OCI-LY7 (cell line): ENCODE measurements around the gene RBM17. TPM values are rescaled to one million over a fixed set of nuclear protein-coding genes. Genes with fewer than 3 reads are reported as not detected.
"Not testable (repeated sequence)": the region's sequence is repeated elsewhere in the genome, so short reads cannot be mapped to it uniquely, and the experiment has no call there.

ENCODE experiments used
- BruUV-seq: library from RNA; stranded (reverse); fragments of 400-500 nt; replicated peaks from 2 replicates; lab custom pipeline; 2021; lab: Mats Ljungman, UMichigan
- CTCF ChIA-PET: fragments of 300-600 bp; sonication (Branson Sonifier 250); formaldehyde crosslinking; loops from one replicate; lab custom pipeline; 2022; ENCODE audit warnings: antibody characterized with exemption; ENCODE audit not compliant: unreplicated experiment; lab: Charles Lee
- POLR2A ChIA-PET: fragments of 300-600 bp; sonication (Branson Sonifier 250); formaldehyde crosslinking; loops from one replicate; lab custom pipeline; 2022; ENCODE audit warnings: antibody characterized with exemption; lab: Charles Lee
- DNase-seq: peaks from one replicate; pipeline ENCODE4 v3.0.0-alpha.2; 2015; ENCODE audit warnings: low spot score
- H2AFZ ChIP-seq: fragments of 200-600 bp; sonication (generic), shearing (Covaris generic); 2 replicates; pipeline ENCODE4 v1.6.1; 2014; ENCODE audit warnings: mild to moderate bottlenecking, antibody characterized with exemption, low read length, moderate library complexity
- H3K27ac ChIP-seq: fragments of 200-600 bp; sonication (generic); 2 replicates; pipeline ENCODE4 v1.5.1; 2014; ENCODE audit warnings: mixed run types, low read depth, mild to moderate bottlenecking, moderate library complexity, low read length, inconsistent platforms; ENCODE audit not compliant: poor library complexity, severe bottlenecking
- H3K36me3 ChIP-seq: fragments of 200-600 bp; sonication (generic); 2 replicates; pipeline ENCODE4 v1.6.1; 2014; ENCODE audit warnings: mild to moderate bottlenecking, antibody characterized with exemption, low read length, moderate library complexity, mixed read lengths; ENCODE audit not compliant: insufficient read depth
- H3K4me1 ChIP-seq: fragments of 200-600 bp; sonication (generic); 2 replicates; pipeline ENCODE4 v1.5.1; 2014; ENCODE audit warnings: mild to moderate bottlenecking, low read length; ENCODE audit not compliant: insufficient read depth, poor library complexity, severe bottlenecking
- H3K4me2 ChIP-seq: fragments of 200-600 bp; sonication (generic); 2 replicates; pipeline ENCODE4 v1.6.1; 2014; ENCODE audit warnings: mild to moderate bottlenecking, low read length
- H3K4me3 ChIP-seq: fragments of 200-600 bp; sonication (generic); 2 replicates; pipeline ENCODE4 v1.5.1; 2014; ENCODE audit warnings: mild to moderate bottlenecking, low read depth, low read length; ENCODE audit not compliant: poor library complexity, severe bottlenecking
- H3K79me2 ChIP-seq: fragments of 200-600 bp; sonication (generic); 2 replicates; pipeline ENCODE4 v1.6.1; 2016; ENCODE audit warnings: low read depth, mild to moderate bottlenecking, low read length, moderate library complexity, mixed read lengths; ENCODE audit not compliant: insufficient read depth
- H3K9me2 ChIP-seq: fragments of 200-600 bp; sonication (generic); 2 replicates; pipeline ENCODE4 v1.6.1; 2016; ENCODE audit warnings: mild to moderate bottlenecking, low read length, mixed read lengths; ENCODE audit not compliant: insufficient read depth
- H3K9me3 ChIP-seq: fragments of 200-600 bp; sonication (generic); 2 replicates; pipeline ENCODE4 v1.6.1; 2014; ENCODE audit warnings: mild to moderate bottlenecking, mixed run types, low read length, mixed read lengths
- H4K20me1 ChIP-seq: fragments of 200-600 bp; sonication (generic); 2 replicates; pipeline ENCODE4 v1.6.1; 2014; ENCODE audit warnings: mild to moderate bottlenecking, antibody characterized with exemption, low read length, moderate library complexity, mixed read lengths; ENCODE audit not compliant: insufficient read depth
- EZH2phosphoT487 ChIP-seq: fragments of 200-600 bp; sonication (generic); IDR thresholded peaks from 2 replicates; pipeline ENCODE4 v1.6.1; 2018; ENCODE audit warnings: low read depth, borderline replicate concordance, mild to moderate bottlenecking, mixed run types, antibody characterized with exemption, low read length, moderate library complexity, mixed read lengths
- intact Hi-C: fragments of 100-400 bp; cut with micrococcal nuclease; formaldehyde crosslinking; loops from one replicate; pipeline ENCODE4 v1.10.0; 2022; ENCODE audit not compliant: unreplicated experiment
- total RNA-seq, 2 experiments: library from RNA; depleted of rRNA in 1 of 2; stranded (reverse); fragments of >200 nt in 1 of 2; shearing (Covaris generic) in 1 of 2; gene quantifications; 2 replicates each; pipeline ENCODE4 v1.2.3, GENCODE V29; 2014 to 2022
- TF ChIP-seq, protein P1 (sequence below): fragments of 200-600 bp; sonication (generic); conservative IDR thresholded peaks from 2 replicates; pipeline ENCODE4 v1.5.1; 2014; ENCODE audit warnings: mild to moderate bottlenecking, antibody characterized with exemption, low read length, moderate library complexity, mixed read lengths

The RBM17 gene
- total RNA-seq, 2 experiments from 2014 or later: 103 to 248 TPM

DNA sequence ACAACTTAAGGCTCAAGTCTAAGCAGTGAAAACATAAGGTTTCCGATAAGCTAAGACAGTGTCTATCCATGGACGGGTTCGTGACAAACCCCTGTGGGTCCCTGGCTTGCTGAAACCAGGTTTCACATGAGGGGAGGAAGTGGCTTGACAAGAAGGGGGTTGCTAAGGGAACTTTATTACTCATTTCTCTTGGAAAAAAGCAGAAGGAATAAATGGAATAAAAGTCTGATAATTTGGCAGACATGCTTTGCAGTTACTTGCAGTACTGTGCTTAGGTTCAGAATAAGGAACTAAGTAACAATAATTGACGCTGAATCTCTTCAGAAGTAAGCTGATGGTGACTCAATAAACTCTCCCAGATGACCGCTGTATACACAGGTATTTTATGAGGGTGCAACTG, 34.7 kb downstream of the RBM17 start:
- no peak for DNase-seq
- H3K9me3 ChIP-seq: no peaks in the 10 kb centered on the region
- no peak for TF ChIP-seq EZH2phosphoT487
- TF ChIP-seq, protein P1, sequence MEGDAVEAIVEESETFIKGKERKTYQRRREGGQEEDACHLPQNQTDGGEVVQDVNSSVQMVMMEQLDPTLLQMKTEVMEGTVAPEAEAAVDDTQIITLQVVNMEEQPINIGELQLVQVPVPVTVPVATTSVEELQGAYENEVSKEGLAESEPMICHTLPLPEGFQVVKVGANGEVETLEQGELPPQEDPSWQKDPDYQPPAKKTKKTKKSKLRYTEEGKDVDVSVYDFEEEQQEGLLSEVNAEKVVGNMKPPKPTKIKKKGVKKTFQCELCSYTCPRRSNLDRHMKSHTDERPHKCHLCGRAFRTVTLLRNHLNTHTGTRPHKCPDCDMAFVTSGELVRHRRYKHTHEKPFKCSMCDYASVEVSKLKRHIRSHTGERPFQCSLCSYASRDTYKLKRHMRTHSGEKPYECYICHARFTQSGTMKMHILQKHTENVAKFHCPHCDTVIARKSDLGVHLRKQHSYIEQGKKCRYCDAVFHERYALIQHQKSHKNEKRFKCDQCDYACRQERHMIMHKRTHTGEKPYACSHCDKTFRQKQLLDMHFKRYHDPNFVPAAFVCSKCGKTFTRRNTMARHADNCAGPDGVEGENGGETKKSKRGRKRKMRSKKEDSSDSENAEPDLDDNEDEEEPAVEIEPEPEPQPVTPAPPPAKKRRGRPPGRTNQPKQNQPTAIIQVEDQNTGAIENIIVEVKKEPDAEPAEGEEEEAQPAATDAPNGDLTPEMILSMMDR: no peak
- H3K36me3 ChIP-seq: no peaks in the 10 kb centered on the region; the same call in 1 of the 2 replicates
- no TSS peak for BruUV-seq
- ChIA-PET POLR2A (no interaction called here), CTCF (no interaction called here)
- intact Hi-C loops: no loop called here
- H3K4me1 ChIP-seq: no peaks in the 10 kb centered on the region
- H4K20me1 ChIP-seq: no peaks in the 10 kb centered on the region
- H3K9me2 ChIP-seq: no peaks in the 10 kb centered on the region
- no peak overlapping the region for H3K4me3 ChIP-seq
- H3K4me2 ChIP-seq: no peak overlapping the region
- no peak overlapping the region for H2AFZ ChIP-seq
- no peak overlapping the region for H3K27ac ChIP-seq
- H3K79me2 ChIP-seq: no peaks in the 10 kb centered on the region

DNA sequence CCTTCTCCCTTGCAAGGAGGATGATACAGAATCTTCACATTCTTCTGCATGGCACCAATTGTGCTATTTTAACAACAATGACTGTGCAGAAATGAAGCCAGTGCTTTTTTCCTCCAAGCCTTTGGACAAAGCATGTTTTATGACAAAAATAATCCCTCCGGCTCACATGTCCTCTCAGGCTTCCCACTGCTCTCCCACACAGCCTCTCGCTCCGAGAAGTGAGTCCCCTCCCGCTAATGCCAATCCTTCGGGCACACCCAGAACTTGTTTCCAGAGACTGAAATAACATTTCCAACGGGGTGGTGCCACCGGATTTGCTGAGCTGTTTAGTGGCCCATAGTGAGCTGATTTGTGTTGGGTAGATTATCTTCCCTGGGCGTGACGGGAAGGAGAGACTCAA, 35.8 kb downstream of the RBM17 start:
- no peaks in the 10 kb centered on the region for H3K9me3 ChIP-seq
- CTCF ChIA-PET: no interaction called here
- BruUV-seq: no TSS peak
- H3K4me1 ChIP-seq: no peaks in the 10 kb centered on the region
- H2AFZ ChIP-seq: no peak overlapping the region
- no peak overlapping the region for H3K4me3 ChIP-seq
- no peaks in the 10 kb centered on the region; the same call in 1 of the 2 replicates for H3K36me3 ChIP-seq
- H3K4me2 ChIP-seq: no peak overlapping the region
- H4K20me1 ChIP-seq: no peaks in the 10 kb centered on the region
- TF ChIP-seq, protein P1: no peak
- TF ChIP-seq EZH2phosphoT487: no peak
- H3K79me2 ChIP-seq: no peaks in the 10 kb centered on the region
- intact Hi-C loops: no loop called here
- DNase-seq: no peak
- no peak overlapping the region for H3K27ac ChIP-seq
- no peaks in the 10 kb centered on the region for H3K9me2 ChIP-seq
- POLR2A ChIA-PET: no interaction called here

DNA sequence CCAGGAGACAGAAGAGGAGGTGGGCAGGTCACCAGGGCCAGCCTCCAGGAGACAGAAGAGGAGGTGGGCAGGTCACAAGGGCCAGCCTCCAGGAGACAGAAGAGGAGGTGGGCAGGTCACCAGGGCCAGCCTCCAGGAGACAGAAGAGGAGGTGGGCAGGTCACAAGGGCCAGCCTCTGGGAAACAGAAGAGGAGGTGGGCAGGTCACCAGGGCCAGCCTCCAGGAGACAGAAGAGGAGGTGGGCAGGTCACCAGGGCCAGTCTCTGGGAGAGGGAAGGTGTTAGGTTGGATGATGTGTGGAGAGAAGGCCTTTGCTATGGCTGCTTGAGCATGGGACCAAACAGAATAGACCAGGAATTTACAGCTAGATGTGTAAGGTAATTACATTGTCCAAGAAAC, 38.6 kb downstream of the RBM17 start:
- CTCF ChIA-PET, intact Hi-C loops: not testable (repeated sequence)
- POLR2A ChIA-PET: interaction anchor here (0.8 kb wide), 1 partner anchor 9 kb away, joined by 4 read pairs; no protein-coding TSS in a partner anchor

More for the DNA sequence above, 38.6 kb downstream of the RBM17 start:
- DNase-seq, H4K20me1 ChIP-seq, H3K9me3 ChIP-seq, H3K4me2 ChIP-seq, H3K27ac ChIP-seq, H3K79me2 ChIP-seq, H3K4me1 ChIP-seq, BruUV-seq, H3K36me3 ChIP-seq, H3K9me2 ChIP-seq, H2AFZ ChIP-seq, H3K4me3 ChIP-seq: not testable (repeated sequence)
